Esophagus squamous epithelium (tissue), 5 donors: ENCODE data around the gene SNAP25. TPM values are rescaled to one million over a fixed set of nuclear protein-coding genes. Genes with fewer than 3 reads are reported as not detected.

Experiments used
- DNase-seq: peaks from one replicate; lab custom pipeline; 2025; lab: John Stamatoyannopoulos, UW
- H3K27ac ChIP-seq, 4 donors: fragments of 200-600 bp; sonication (generic); one replicate each; pipeline ENCODE4 v1.5.1; 2016 to 2019; ENCODE audit warnings: mild to moderate bottlenecking in 1 of 4
- H3K27me3 ChIP-seq, 4 donors: fragments of 200-600 bp; sonication (generic); 1 replicate in 3 of 4; 2 replicates in 1 of 4; pipeline versions ENCODE4 v1.5.1 to v1.6.0; 2017 to 2021; ENCODE audit warnings: antibody characterized with exemption in 1 of 4
- H3K36me3 ChIP-seq, 3 donors: fragments of 200-600 bp; sonication (generic); one replicate each; pipeline ENCODE4 v1.5.1; 2016 to 2019
- H3K4me1 ChIP-seq, 3 donors: fragments of 200-600 bp; sonication (generic); one replicate each; pipeline ENCODE4 v1.5.1; 2017 to 2019
- H3K4me3 ChIP-seq, 4 donors: fragments of 200-600 bp; sonication (generic); 1 replicate in 3 of 4; 2 replicates in 1 of 4; pipeline ENCODE4 v1.5.1; 2016 to 2019; ENCODE audit warnings: mild to moderate bottlenecking in 2 of 4, moderate library complexity in 1 of 4
- H3K9me3 ChIP-seq, 3 donors: fragments of 200-600 bp; sonication (generic); one replicate each; pipeline ENCODE4 v1.5.1; 2016 to 2019
- POLR2A ChIP-seq, 4 donors: fragments of 450-650 bp; IDR thresholded peaks; one replicate each; pipeline ENCODE4 v1.6.1; 2017; ENCODE audit warnings: antibody characterized with exemption in 4 of 4, mild to moderate bottlenecking in 4 of 4, moderate library complexity in 3 of 4
- WGBS, 2 donors: methylation state at CpG; one replicate each; pipeline ENCODE4 v1.1.5; 2018; 5-methylcytosine and 5-hydroxymethylcytosine counted together
- intact Hi-C: fragments of 100-400 bp; cut with DNase I; formaldehyde crosslinking; loops from one replicate; pipeline ENCODE4 v1.15.0; 2022
- total RNA-seq, 4 donors: library from RNA; depleted of rRNA; stranded (reverse); fragments of >200 nt; gene quantifications; one replicate each; pipeline ENCODE4 v1.1.0, GENCODE V29; 2016
- TF ChIP-seq, protein P1 (sequence below), 6 experiments: fragments of 450-650 bp in 4 of 6; fragments of 200-600 bp in 2 of 6; sonication (generic) in 2 of 6; IDR thresholded peaks; one replicate each; pipeline ENCODE4 v1.5.1; 2016 to 2019; ENCODE audit warnings: antibody characterized with exemption in 6 of 6, mild to moderate bottlenecking in 4 of 6, moderate library complexity in 4 of 6
- donor health status: DM: yes; HTN: yes; CAD: no.

SNAP25 gene
- total RNA-seq, 4 donors from 2014 or later: 0.13 to 0.57 (median 0.15) TPM; not detected in 1

DNA sequence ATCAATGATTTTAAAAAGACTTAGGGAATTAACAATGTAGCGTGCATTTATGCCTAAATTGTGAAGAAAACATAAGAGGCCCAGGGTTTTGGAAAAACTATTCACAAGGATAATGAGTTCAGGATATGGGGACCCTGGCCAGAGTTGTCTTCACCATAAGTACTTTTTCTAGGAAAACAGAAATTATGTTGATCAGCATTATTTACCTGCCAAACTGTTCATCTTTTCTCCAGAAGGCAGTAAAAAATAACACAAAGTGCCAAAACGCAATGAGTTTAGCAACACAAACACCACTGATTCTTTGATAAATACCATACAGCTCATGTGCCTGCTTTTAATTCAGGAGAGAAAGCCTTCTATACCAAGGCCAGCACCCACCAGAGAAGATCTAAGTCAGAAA is 43.1 kb downstream of the SNAP25 start:
- WGBS, 2 donors: 96 to 97% methylated on average over 2 of the region's 2 CpGs
- no peak overlapping the region for H3K27ac ChIP-seq
- TF ChIP-seq POLR2A (IDR thresholded peaks at IDR 0.05): no peak
- TF ChIP-seq, protein P1, sequence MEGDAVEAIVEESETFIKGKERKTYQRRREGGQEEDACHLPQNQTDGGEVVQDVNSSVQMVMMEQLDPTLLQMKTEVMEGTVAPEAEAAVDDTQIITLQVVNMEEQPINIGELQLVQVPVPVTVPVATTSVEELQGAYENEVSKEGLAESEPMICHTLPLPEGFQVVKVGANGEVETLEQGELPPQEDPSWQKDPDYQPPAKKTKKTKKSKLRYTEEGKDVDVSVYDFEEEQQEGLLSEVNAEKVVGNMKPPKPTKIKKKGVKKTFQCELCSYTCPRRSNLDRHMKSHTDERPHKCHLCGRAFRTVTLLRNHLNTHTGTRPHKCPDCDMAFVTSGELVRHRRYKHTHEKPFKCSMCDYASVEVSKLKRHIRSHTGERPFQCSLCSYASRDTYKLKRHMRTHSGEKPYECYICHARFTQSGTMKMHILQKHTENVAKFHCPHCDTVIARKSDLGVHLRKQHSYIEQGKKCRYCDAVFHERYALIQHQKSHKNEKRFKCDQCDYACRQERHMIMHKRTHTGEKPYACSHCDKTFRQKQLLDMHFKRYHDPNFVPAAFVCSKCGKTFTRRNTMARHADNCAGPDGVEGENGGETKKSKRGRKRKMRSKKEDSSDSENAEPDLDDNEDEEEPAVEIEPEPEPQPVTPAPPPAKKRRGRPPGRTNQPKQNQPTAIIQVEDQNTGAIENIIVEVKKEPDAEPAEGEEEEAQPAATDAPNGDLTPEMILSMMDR (IDR thresholded peaks at IDR 0.05): no peak
- H3K4me3 ChIP-seq: no peak overlapping the region
- no peak for DNase-seq
- H3K4me1 ChIP-seq: no peaks in the 10 kb centered on the region
- no peaks in the 10 kb centered on the region for H3K27me3 ChIP-seq
- H3K9me3 ChIP-seq: no peaks in the 10 kb centered on the region
- no peaks in the 10 kb centered on the region for H3K36me3 ChIP-seq
- intact Hi-C loops: no loop called here

DNA sequence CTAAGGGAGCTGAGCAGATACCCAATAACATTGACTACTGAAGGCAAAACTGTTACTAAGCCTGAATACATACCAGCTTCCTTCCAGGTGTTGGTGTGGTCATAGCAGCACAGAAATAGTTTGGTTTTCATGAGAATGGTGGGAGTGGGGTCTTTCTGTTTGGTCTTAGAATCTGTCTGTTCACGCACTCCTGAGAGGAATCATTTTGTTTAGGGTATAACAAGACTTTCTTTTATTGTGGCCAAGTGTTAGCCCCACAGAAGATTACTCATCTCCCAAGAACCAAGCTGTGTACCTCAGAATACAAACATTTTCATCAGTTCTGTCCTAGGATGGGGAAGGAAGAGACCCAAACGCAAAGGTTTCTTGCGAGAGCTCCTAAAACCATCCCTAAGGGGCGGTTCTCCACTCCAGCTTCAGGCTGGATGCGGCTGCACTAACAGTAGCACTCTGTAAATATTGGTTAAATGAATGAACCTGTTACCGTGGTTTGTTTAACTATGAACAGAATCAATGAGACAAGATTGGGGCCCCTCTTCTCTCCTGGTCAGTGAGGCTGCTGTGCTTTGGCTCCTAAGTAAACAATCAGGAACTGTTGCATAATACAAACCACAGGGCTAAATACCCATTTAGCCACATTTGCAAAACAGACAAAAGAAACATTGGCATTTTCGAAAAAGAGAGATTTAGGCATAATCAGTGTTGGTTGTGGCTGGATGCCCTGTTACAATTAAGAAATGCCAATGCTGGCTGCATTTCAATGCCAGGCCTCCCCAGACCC is 44.9 kb downstream of the SNAP25 start:
- no peaks in the 10 kb centered on the region for H3K9me3 ChIP-seq
- WGBS, 2 donors: 47 to 67% methylated on average over 7 of the region's 7 CpGs
- H3K4me1 ChIP-seq: no peaks in the 10 kb centered on the region
- no peaks in the 10 kb centered on the region for H3K36me3 ChIP-seq
- intact Hi-C loops: no loop called here
- H3K4me3 ChIP-seq: no peak overlapping the region
- no peaks in the 10 kb centered on the region for H3K27me3 ChIP-seq
- no peak for TF ChIP-seq POLR2A (IDR thresholded peaks at IDR 0.05)
- TF ChIP-seq, protein P1 (IDR thresholded peaks at IDR 0.05): no peak
- DNase-seq: no peak
- no peak overlapping the region for H3K27ac ChIP-seq

DNA sequence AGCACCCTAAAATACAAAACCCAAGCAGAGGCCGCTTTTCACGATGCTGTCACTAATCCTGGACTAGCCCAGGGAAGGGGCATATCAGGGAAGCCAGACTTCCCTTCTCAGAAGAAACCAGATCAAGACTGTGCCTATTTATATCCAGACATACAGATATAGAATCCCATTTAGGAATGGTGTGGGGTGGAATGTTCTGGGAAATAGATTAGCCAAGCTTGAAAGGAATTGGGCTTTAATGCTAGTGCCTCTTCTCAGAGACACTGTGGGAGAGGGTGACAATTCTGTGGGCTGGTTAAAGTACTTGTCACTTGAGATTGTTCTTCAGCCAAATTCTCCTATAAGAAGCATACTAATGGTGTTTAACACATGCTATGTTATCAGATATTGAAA is 45.5 kb downstream of the SNAP25 start:
- Histone ChIP-seq H3K36me3 (no peaks in the 10 kb centered on the region), H3K27me3 (no peaks in the 10 kb centered on the region), H3K27ac (no peak overlapping the region), H3K4me1 (no peaks in the 10 kb centered on the region), H3K9me3 (no peaks in the 10 kb centered on the region), H3K4me3 (no peak overlapping the region)
- intact Hi-C loops: no loop called here
- TF ChIP-seq, protein P1 (IDR thresholded peaks at IDR 0.05): no peak
- TF ChIP-seq POLR2A (IDR thresholded peaks at IDR 0.05): no peak
- no peak for DNase-seq
- WGBS, 2 donors: 71 to 81% methylated on average over 2 of the region's 2 CpGs

DNA sequence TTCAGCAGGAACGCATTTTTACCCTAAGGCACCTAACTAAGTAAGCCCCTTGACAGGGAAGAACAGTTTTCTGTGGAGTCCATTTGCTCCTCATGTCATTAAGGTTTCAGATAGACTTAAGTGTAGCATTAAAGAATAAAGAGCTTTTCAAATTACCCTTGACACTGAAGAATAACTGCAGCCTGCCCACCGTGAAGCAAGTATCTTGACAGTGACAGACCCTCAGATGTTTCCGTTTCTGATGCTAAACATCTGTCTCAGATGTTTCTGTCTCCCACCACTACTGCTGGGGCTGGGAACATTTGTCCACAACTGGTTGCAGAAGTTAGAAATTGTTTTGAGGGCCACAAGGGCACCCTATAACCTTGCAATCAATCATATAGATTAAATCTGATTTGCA is 50.0 kb downstream of the SNAP25 start:
- DNase-seq: no peak
- no peaks in the 10 kb centered on the region for H3K4me1 ChIP-seq
- no peak for TF ChIP-seq POLR2A (IDR thresholded peaks at IDR 0.05)
- TF ChIP-seq, protein P1 (IDR thresholded peaks at IDR 0.05): no peak
- H3K36me3 ChIP-seq: no peaks in the 10 kb centered on the region
- intact Hi-C loops: no loop called here
- H3K27me3 ChIP-seq: peaks cover 0 to 3% (median 0%) of the 10 kb centered on the region in 4 donors
- WGBS, 2 donors: 68 to 81% methylated on average over 3 of the region's 3 CpGs
- no peaks in the 10 kb centered on the region for H3K9me3 ChIP-seq
- H3K27ac ChIP-seq: no peak overlapping the region
- no peak overlapping the region for H3K4me3 ChIP-seq

DNA sequence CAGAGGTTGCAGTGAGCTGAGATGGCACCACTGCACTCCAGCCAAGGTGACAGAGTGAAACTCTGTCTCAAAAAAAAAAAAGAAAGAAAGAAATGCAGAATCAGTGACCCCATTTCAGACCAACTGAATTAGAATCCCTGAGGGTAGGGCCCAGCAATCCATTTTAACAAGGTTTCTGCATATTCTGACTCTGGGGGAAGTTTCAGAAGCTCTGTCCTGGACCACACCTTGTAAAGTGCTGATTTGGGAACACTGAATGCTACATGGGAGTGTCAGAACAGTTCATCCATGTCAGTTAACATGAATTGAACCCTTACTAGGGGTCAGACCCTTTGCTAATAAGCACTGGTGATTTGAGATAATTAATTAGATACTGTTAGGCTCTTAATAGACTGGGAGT is 52.0 kb downstream of the SNAP25 start:
- TF ChIP-seq POLR2A (IDR thresholded peaks at IDR 0.05): no peak
- TF ChIP-seq, protein P1 (IDR thresholded peaks at IDR 0.05): no peak
- no peaks in the 10 kb centered on the region for H3K36me3 ChIP-seq
- peaks cover 0 to 3% (median 0%) of the 10 kb centered on the region in 4 donors for H3K27me3 ChIP-seq
- H3K4me1 ChIP-seq: no peaks in the 10 kb centered on the region
- no peak overlapping the region for H3K27ac ChIP-seq
- intact Hi-C loops: no loop called here
- H3K9me3 ChIP-seq: no peaks in the 10 kb centered on the region
- H3K4me3 ChIP-seq: no peak overlapping the region
- DNase-seq: no peak
